GM12878 (cell line): Measurements from ENCODE around the gene KLF7. TPM values are rescaled to one million over a fixed set of nuclear protein-coding genes. Genes with fewer than 3 reads are reported as not detected.

ENCODE experiments used
- ATAC-seq: fragments of 200-7000 bp; cut with Tn5 transposase; 3 replicates; pipeline ENCODE4 v1.9.1; 2020; ENCODE audit warnings: mild to moderate bottlenecking, moderate library complexity
- BruUV-seq: library from RNA; stranded (reverse); fragments of 400-500 nt; replicated peaks from 2 replicates; lab custom pipeline; 2021; lab: Mats Ljungman, UMichigan
- CTCF ChIA-PET: fragments of 300-600 bp; sonication (Branson Sonifier 250); formaldehyde crosslinking; extraction: SDS; loops from one replicate; lab custom pipeline; 2021; ENCODE audit warnings: inconsistent platforms; lab: Yijun Ruan, JAX
- POLR2A ChIA-PET: fragments of 350-600 bp; formaldehyde crosslinking; extraction: SDS; loops from one replicate; lab custom pipeline; 2021; ENCODE audit warnings: inconsistent platforms; lab: Charles Lee
- RAD21 ChIA-PET: fragments of 300-600 bp; sonication (Branson Sonifier 250); formaldehyde crosslinking; loops from one replicate; lab custom pipeline; 2023; ENCODE audit warnings: antibody characterized with exemption; ENCODE audit not compliant: unreplicated experiment; lab: Charles Lee
- SMC1A ChIA-PET: fragments of 300-600 bp; sonication (Branson Sonifier 250); formaldehyde crosslinking; loops from one replicate; lab custom pipeline; 2023; ENCODE audit not compliant: unreplicated experiment, uncharacterized antibody; lab: Charles Lee
- DNase-seq: peaks from one replicate; pipeline ENCODE4 v3.0.0-alpha.2; 2011; ENCODE audit warnings: low read depth, low spot score
- FAIRE-seq: peaks from 3 replicates; lab custom pipeline; 2011; peaks lifted over from hg19 to GRCh38; lab: Jason Lieb, UNC
- H2AFZ ChIP-seq: 2 replicates; pipeline ENCODE4 v1.6.0; 2011; ENCODE audit warnings: low read depth, low read length, control low read depth; ENCODE audit not compliant: control insufficient read depth
- H3K27ac ChIP-seq: 2 replicates; pipeline ENCODE4 v1.5.1; 2011; ENCODE audit warnings: control low read depth; ENCODE audit not compliant: control insufficient read depth, insufficient read depth
- H3K27me3 ChIP-seq, 2 experiments: replicated peaks in 1 of 2; 2 replicates each; pipeline versions ENCODE4 v1.6.0 to v1.6.1; 2011; ENCODE audit warnings: low read length in 1 of 2; ENCODE audit not compliant: control insufficient read depth in 2 of 2, insufficient read depth in 2 of 2
- H3K36me3 ChIP-seq, 2 experiments: 2 replicates each; pipeline ENCODE4 v1.5.1; 2011; ENCODE audit warnings: low read length in 1 of 2; ENCODE audit not compliant: control insufficient read depth in 2 of 2, insufficient read depth in 2 of 2
- H3K4me1 ChIP-seq: 2 replicates; pipeline ENCODE4 v1.6.1; 2011; ENCODE audit warnings: mild to moderate bottlenecking, low read length, moderate library complexity, mixed read lengths; ENCODE audit not compliant: control insufficient read depth, insufficient read depth
- H3K4me2 ChIP-seq: 2 replicates; pipeline ENCODE4 v1.6.0; 2011; ENCODE audit warnings: control low read depth; ENCODE audit not compliant: control insufficient read depth, insufficient read depth
- H3K4me3 ChIP-seq: fragments of 200-600 bp; sonication (generic); 2 replicates; pipeline ENCODE4 v1.5.1; 2016
- H3K79me2 ChIP-seq: 2 replicates; pipeline ENCODE4 v1.6.0; 2011; ENCODE audit warnings: low read length; ENCODE audit not compliant: control insufficient read depth, insufficient read depth
- H3K9ac ChIP-seq: 2 replicates; pipeline ENCODE4 v1.8.0; 2011; ENCODE audit warnings: low read length, control low read depth, mixed read lengths; ENCODE audit not compliant: control insufficient read depth, insufficient read depth
- H3K9me3 ChIP-seq: replicated peaks from 3 replicates; pipeline ENCODE4 v1.5.1; 2011; ENCODE audit warnings: mild to moderate bottlenecking, low read length; ENCODE audit not compliant: control insufficient read depth, insufficient read depth
- H4K20me1 ChIP-seq: 2 replicates; pipeline ENCODE4 v1.6.0; 2011; ENCODE audit not compliant: control insufficient read depth, insufficient read depth
- JUNB ChIP-seq: IDR thresholded peaks from 2 replicates; pipeline ENCODE4 v1.6.1; 2016; ENCODE audit warnings: antibody characterized with exemption, mild to moderate bottlenecking
- MEF2B ChIP-seq: fragments of 450-650 bp; IDR thresholded peaks from 2 replicates; pipeline ENCODE4 v1.6.1; 2018; ENCODE audit warnings: mild to moderate bottlenecking, moderate library complexity; ENCODE audit not compliant: partially characterized antibody, poor library complexity, severe bottlenecking
- PKNOX1 ChIP-seq: fragments of 450-650 bp; IDR thresholded peaks from 2 replicates; pipeline ENCODE4 v1.6.1; 2016; ENCODE audit warnings: mild to moderate bottlenecking
- PML ChIP-seq: IDR thresholded peaks from 2 replicates; pipeline ENCODE4 v1.6.1; 2012; ENCODE audit warnings: low read length, inconsistent platforms
- POLR2AphosphoS5 ChIP-seq: IDR thresholded peaks from 2 replicates; pipeline ENCODE4 v1.6.1; 2011; ENCODE audit warnings: mild to moderate bottlenecking, low read length, inconsistent platforms
- SP1 ChIP-seq: IDR thresholded peaks from one replicate; pipeline ENCODE4 v1.6.1; 2011; ENCODE audit warnings: low read depth, low read length
- ZNF592 ChIP-seq: fragments of 450-650 bp; IDR thresholded peaks from 2 replicates; pipeline ENCODE4 v1.6.1; 2017; ENCODE audit warnings: mild to moderate bottlenecking, moderate library complexity
- ZNF687 ChIP-seq: fragments of 450-650 bp; IDR thresholded peaks from 2 replicates; pipeline ENCODE4 v1.6.1; 2017; ENCODE audit warnings: mild to moderate bottlenecking, moderate library complexity
- ZSCAN29 ChIP-seq: fragments of 450-650 bp; IDR thresholded peaks from 2 replicates; pipeline ENCODE4 v1.6.1; 2017; ENCODE audit warnings: mild to moderate bottlenecking, moderate library complexity
- in situ Hi-C: fragments of 300-500 bp; cut with MboI; formaldehyde crosslinking; loops from 9 replicates; pipeline ENCODE4 v1.14.3; 2018; ENCODE audit warnings: mixed read lengths
- intact Hi-C: fragments of 100-400 bp; cut with micrococcal nuclease; formaldehyde crosslinking; loops from one replicate; pipeline ENCODE4 v1.14.2; 2022; ENCODE audit not compliant: unreplicated experiment
- polyA plus RNA-seq, 11 experiments: library from polyadenylated mRNA; depleted of rRNA in 4 of 11; unstranded in 6 of 11; stranded (reverse) in 5 of 11; fragments of >200 nt; fragmentation: Nextera tagmentation in 4 of 11; fragmentation: Illumina TruSeq in 1 of 11; extraction: Ambion mirVana in 4 of 11; extraction: Trizol in 1 of 11; gene quantifications; 1 replicate in 1 of 11; 2 replicates in 10 of 11; pipeline versions ENCODE4 v1.2.1 to v1.2.3, GENCODE V29; 2011 to 2016; ENCODE audit warnings: inconsistent platforms in 2 of 11, missing spikeins in 2 of 11, low read depth in 1 of 11
- total RNA-seq, 4 experiments: library from RNA; depleted of rRNA in 3 of 4; stranded (reverse); fragments of >200 nt in 3 of 4; fragmentation: Illumina TruSeq in 1 of 4; extraction: Trizol in 1 of 4; gene quantifications; 2 replicates each; pipeline versions ENCODE4 v1.2.1 to v1.2.3, GENCODE V29; 2013 to 2021
- TF ChIP-seq, protein P1 (sequence below): fragments of 450-650 bp; IDR thresholded peaks from 2 replicates; pipeline ENCODE4 v1.6.1; 2014; ENCODE audit warnings: mild to moderate bottlenecking

KLF7 gene
- total and polyA plus RNA-seq, 10 of the 15 experiments (the other 5 are each of a cell fraction or from before 2014, with no cell fraction given), result 2.4 to 24.8 (median 8.5) TPM

DNA sequence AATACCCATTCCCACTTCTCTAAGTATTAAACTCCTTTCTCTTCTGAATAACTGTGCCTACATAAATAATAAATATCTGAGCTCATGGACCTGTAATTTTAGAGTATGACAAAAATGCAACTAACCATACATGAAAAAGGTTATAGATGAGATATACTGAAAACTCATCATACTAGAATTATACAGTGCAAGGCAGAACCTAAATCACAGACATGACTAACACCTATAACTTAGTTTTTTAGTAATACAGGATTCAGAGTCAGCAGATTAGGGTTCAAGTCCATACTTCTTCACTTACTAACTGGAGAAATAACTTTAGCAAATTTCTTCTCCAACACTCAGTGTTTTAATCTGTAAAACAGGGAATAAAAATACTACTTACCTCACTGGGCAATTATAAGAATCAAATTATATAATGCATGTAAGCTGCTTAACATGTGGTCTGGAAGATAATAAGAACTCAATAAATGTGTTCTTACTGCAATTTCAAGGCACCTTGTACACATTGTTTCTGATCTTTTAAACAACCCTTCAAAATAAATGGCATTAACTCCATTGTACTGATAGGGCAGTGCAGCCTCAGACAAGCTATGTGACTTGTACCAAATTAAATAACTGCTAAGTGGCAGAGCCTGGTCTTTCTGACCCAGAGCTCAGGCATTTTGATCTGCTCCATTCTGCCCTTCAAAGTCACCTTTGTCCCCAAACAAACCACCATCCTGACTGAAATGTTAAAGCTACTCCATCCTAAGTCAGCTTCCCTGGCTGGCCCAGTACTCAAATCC is 39.6 kb upstream of the KLF7 start:
- Histone ChIP-seq H3K27ac (no peak overlapping the region), H3K4me1 (no peaks in the 10 kb centered on the region), H3K27me3 (no peaks in the 10 kb centered on the region), H3K9ac (no peak overlapping the region), H3K4me3 (no peak overlapping the region), H3K36me3 (no peaks in the 10 kb centered on the region), H3K79me2 (no peaks in the 10 kb centered on the region), H3K9me3 (no peaks in the 10 kb centered on the region), H2AFZ (no peak overlapping the region), H3K4me2 (no peak overlapping the region), H4K20me1 (no peaks in the 10 kb centered on the region)
- ChIA-PET RAD21 (interaction anchor here (1.4 kb wide), 1 partner anchor 405 kb away, joined by 4 read pairs; no protein-coding TSS in a partner anchor), POLR2A (no interaction called here), SMC1A (interaction anchor here (0.8 to 1.1 kb wide), 3 partner anchors 16 to 127 kb away, joined by 3 to 5 read pairs (median 4); no protein-coding TSS in a partner anchor), CTCF (no interaction called here)
- ATAC-seq, result no peak
- no peak for FAIRE-seq
- in situ Hi-C loops, result no loop called here
- intact Hi-C loops, result no loop called here
- no peak for DNase-seq
- no TSS peak for BruUV-seq
- TF ChIP-seq MEF2B (no peak), JUNB (no peak), ZNF687 (no peak), SP1 (no peak), ZNF592 (no peak), PKNOX1 (no peak), PML (no peak), ZSCAN29 (no peak), POLR2AphosphoS5 (no peak)
- TF ChIP-seq, protein P1, sequence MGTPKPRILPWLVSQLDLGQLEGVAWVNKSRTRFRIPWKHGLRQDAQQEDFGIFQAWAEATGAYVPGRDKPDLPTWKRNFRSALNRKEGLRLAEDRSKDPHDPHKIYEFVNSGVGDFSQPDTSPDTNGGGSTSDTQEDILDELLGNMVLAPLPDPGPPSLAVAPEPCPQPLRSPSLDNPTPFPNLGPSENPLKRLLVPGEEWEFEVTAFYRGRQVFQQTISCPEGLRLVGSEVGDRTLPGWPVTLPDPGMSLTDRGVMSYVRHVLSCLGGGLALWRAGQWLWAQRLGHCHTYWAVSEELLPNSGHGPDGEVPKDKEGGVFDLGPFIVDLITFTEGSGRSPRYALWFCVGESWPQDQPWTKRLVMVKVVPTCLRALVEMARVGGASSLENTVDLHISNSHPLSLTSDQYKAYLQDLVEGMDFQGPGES, result no peak
